ENCODE measurements around the gene SETX.

The SETX gene

DNA sequence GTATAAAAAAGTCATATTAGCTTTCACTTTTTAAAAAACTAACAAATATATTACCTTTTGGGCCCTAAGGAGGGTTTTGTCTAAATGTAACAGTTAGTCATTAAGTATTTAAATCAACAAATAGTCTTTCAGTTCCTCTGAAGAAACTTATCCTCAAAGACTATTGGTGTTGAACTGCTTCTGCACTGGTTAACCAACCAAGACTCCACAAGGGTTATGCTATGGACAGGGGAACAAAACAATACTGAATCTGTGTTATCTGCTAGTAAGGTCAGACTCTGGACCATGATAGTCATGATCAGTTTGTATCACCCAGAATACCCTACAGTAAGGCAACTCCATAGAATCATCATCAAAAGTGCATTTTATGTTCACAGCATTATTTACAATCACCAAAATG is 42.4 kb downstream of the SETX start:
- ChIA-PET POLR2A (no interaction called here), CTCF (no interaction called here)
- DNase-seq (ENCODE audit: extremely low spot score), result no peak
- no peak for TF ChIP-seq SP1 (IDR thresholded peaks at IDR 0.05)
- TF ChIP-seq ELF4 (IDR thresholded peaks at IDR 0.05), result no peak
- no peak for TF ChIP-seq NFRKB (IDR thresholded peaks at IDR 0.05)
- no peak for TF ChIP-seq HDGF (IDR thresholded peaks at IDR 0.05; ENCODE audit: borderline replicate concordance)
- no peak for TF ChIP-seq FOXK2 (IDR thresholded peaks at IDR 0.05)
- TF ChIP-seq L3MBTL2 (conservative IDR thresholded peaks at IDR 0.05), result no peak
- TF ChIP-seq ZNF384 (IDR thresholded peaks at IDR 0.05), result no peak
- no peak for TF ChIP-seq TARDBP (IDR thresholded peaks at IDR 0.05)

- ChIA-PET CTCF (no interaction called here), POLR2A (no interaction called here)
- no peak for DNase-seq (ENCODE audit: extremely low spot score)
- TF ChIP-seq HDGF (IDR thresholded peaks at IDR 0.05; ENCODE audit: borderline replicate concordance) (no peak), NFRKB (IDR thresholded peaks at IDR 0.05) (no peak)
- TF ChIP-seq, protein P1, sequence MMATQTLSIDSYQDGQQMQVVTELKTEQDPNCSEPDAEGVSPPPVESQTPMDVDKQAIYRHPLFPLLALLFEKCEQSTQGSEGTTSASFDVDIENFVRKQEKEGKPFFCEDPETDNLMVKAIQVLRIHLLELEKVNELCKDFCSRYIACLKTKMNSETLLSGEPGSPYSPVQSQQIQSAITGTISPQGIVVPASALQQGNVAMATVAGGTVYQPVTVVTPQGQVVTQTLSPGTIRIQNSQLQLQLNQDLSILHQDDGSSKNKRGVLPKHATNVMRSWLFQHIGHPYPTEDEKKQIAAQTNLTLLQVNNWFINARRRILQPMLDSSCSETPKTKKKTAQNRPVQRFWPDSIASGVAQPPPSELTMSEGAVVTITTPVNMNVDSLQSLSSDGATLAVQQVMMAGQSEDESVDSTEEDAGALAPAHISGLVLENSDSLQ (IDR thresholded peaks at IDR 0.05), result no peak
Observed at GRCh38 chr9:132311978-132312377, 42.8 kb downstream of the SETX start.

GRCh38 chr9:132309056-132309455 is 45.7 kb downstream of the SETX start:
- CTCF ChIA-PET, result no interaction called here
- POLR2A ChIA-PET, result no interaction called here
- TF ChIP-seq FOXK2 (IDR thresholded peaks at IDR 0.05), result no peak
- no peak for TF ChIP-seq SP1 (IDR thresholded peaks at IDR 0.05)
- no peak for TF ChIP-seq CTBP1 (IDR thresholded peaks at IDR 0.05; ENCODE audit: borderline replicate concordance)
- TF ChIP-seq FOXM1 (IDR thresholded peaks at IDR 0.05; ENCODE audit: borderline replicate concordance), result no peak
- no peak for TF ChIP-seq L3MBTL2 (conservative IDR thresholded peaks at IDR 0.05)
- TF ChIP-seq NFRKB (IDR thresholded peaks at IDR 0.05), result no peak
- no peak for TF ChIP-seq LEF1 (IDR thresholded peaks at IDR 0.05; ENCODE audit: borderline replicate concordance)
- TF ChIP-seq, protein P1 (IDR thresholded peaks at IDR 0.05), result no peak
- no peak for DNase-seq (ENCODE audit: extremely low spot score)

GRCh38 chr9:132301521-132301920 is 53.3 kb downstream of the SETX start:
- POLR2A ChIA-PET, result no interaction called here
- CTCF ChIA-PET, result no interaction called here
- DNase-seq (ENCODE audit: extremely low spot score), result no peak
- no peak for TF ChIP-seq L3MBTL2 (conservative IDR thresholded peaks at IDR 0.05)
- no peak for TF ChIP-seq ZNF384 (IDR thresholded peaks at IDR 0.05)
- TF ChIP-seq, protein P1 (IDR thresholded peaks at IDR 0.05), result no peak
- TF ChIP-seq CTBP1 (IDR thresholded peaks at IDR 0.05; ENCODE audit: borderline replicate concordance), result no peak
- TF ChIP-seq FOXA1 (IDR thresholded peaks at IDR 0.05), result no peak
- no peak for TF ChIP-seq FOXK2 (IDR thresholded peaks at IDR 0.05)
- no peak for TF ChIP-seq SP1 (IDR thresholded peaks at IDR 0.05)
- no peak for TF ChIP-seq BHLHE40 (IDR thresholded peaks at IDR 0.05; ENCODE audit: borderline replicate concordance)
- TF ChIP-seq SUZ12 (IDR thresholded peaks at IDR 0.05), result no peak
- TF ChIP-seq FOXM1 (IDR thresholded peaks at IDR 0.05; ENCODE audit: borderline replicate concordance), result no peak
- TF ChIP-seq NFRKB (IDR thresholded peaks at IDR 0.05), result no peak
- TF ChIP-seq ARNT (IDR thresholded peaks at IDR 0.05), result no peak
- TF ChIP-seq LEF1 (IDR thresholded peaks at IDR 0.05; ENCODE audit: borderline replicate concordance), result no peak
- TF ChIP-seq HDGF (IDR thresholded peaks at IDR 0.05; ENCODE audit: borderline replicate concordance), result no peak
- no peak for TF ChIP-seq TARDBP (IDR thresholded peaks at IDR 0.05)
- no peak for TF ChIP-seq ELF4 (IDR thresholded peaks at IDR 0.05)

- TF ChIP-seq SP1 (IDR thresholded peaks at IDR 0.05) (no peak), HDGF (IDR thresholded peaks at IDR 0.05; ENCODE audit: borderline replicate concordance) (no peak), ARNT (IDR thresholded peaks at IDR 0.05) (no peak), NFRKB (IDR thresholded peaks at IDR 0.05) (no peak), TARDBP (IDR thresholded peaks at IDR 0.05) (no peak), FOXA1 (IDR thresholded peaks at IDR 0.05) (no peak)
- CTCF ChIA-PET, result no interaction called here
- DNase-seq (ENCODE audit: extremely low spot score), result no peak
- POLR2A ChIA-PET, result no interaction called here
Observed at GRCh38 chr9:132299221-132299620, 55.6 kb downstream of the SETX start.

- TF ChIP-seq ARNT (IDR thresholded peaks at IDR 0.05) (no peak), BHLHE40 (IDR thresholded peaks at IDR 0.05; ENCODE audit: borderline replicate concordance) (no peak), ELF4 (IDR thresholded peaks at IDR 0.05) (no peak), L3MBTL2 (conservative IDR thresholded peaks at IDR 0.05) (no peak), SUZ12 (IDR thresholded peaks at IDR 0.05) (no peak), HDGF (IDR thresholded peaks at IDR 0.05; ENCODE audit: borderline replicate concordance) (no peak), FOXM1 (IDR thresholded peaks at IDR 0.05; ENCODE audit: borderline replicate concordance) (no peak), FOXA1 (IDR thresholded peaks at IDR 0.05) (no peak), NFRKB (IDR thresholded peaks at IDR 0.05) (no peak), LEF1 (IDR thresholded peaks at IDR 0.05; ENCODE audit: borderline replicate concordance) (no peak), CTBP1 (IDR thresholded peaks at IDR 0.05; ENCODE audit: borderline replicate concordance) (no peak), SP1 (IDR thresholded peaks at IDR 0.05) (no peak), TARDBP (IDR thresholded peaks at IDR 0.05) (no peak)
- no peak for DNase-seq (ENCODE audit: extremely low spot score)
- ChIA-PET CTCF (no interaction called here), POLR2A (no interaction called here)
Observed at GRCh38 chr9:132295181-132295580, 59.6 kb downstream of the SETX start.

- no peak for TF ChIP-seq LEF1 (IDR thresholded peaks at IDR 0.05; ENCODE audit: borderline replicate concordance)
- TF ChIP-seq BHLHE40 (IDR thresholded peaks at IDR 0.05; ENCODE audit: borderline replicate concordance), result no peak
- TF ChIP-seq FOXA1 (IDR thresholded peaks at IDR 0.05), result no peak
- TF ChIP-seq HDGF (IDR thresholded peaks at IDR 0.05; ENCODE audit: borderline replicate concordance), result no peak
- TF ChIP-seq TARDBP (IDR thresholded peaks at IDR 0.05), result no peak
- TF ChIP-seq SUZ12 (IDR thresholded peaks at IDR 0.05), result no peak
- TF ChIP-seq ZNF384 (IDR thresholded peaks at IDR 0.05), result no peak
- TF ChIP-seq SP1 (IDR thresholded peaks at IDR 0.05), result no peak
- no peak for DNase-seq (ENCODE audit: extremely low spot score)
- ChIA-PET CTCF (no interaction called here), POLR2A (no interaction called here)
Observed at GRCh38 chr9:132293145-132293721, 61.6 kb downstream of the SETX start.
